Measurements from ENCODE around the gene PCIF1. TPM values are rescaled to one million over a fixed set of nuclear protein-coding genes. Genes with fewer than 3 reads are reported as not detected.

PCIF1 gene
- total RNA-seq, 1 donor from 2014 or later = 6.3 TPM

DNA sequence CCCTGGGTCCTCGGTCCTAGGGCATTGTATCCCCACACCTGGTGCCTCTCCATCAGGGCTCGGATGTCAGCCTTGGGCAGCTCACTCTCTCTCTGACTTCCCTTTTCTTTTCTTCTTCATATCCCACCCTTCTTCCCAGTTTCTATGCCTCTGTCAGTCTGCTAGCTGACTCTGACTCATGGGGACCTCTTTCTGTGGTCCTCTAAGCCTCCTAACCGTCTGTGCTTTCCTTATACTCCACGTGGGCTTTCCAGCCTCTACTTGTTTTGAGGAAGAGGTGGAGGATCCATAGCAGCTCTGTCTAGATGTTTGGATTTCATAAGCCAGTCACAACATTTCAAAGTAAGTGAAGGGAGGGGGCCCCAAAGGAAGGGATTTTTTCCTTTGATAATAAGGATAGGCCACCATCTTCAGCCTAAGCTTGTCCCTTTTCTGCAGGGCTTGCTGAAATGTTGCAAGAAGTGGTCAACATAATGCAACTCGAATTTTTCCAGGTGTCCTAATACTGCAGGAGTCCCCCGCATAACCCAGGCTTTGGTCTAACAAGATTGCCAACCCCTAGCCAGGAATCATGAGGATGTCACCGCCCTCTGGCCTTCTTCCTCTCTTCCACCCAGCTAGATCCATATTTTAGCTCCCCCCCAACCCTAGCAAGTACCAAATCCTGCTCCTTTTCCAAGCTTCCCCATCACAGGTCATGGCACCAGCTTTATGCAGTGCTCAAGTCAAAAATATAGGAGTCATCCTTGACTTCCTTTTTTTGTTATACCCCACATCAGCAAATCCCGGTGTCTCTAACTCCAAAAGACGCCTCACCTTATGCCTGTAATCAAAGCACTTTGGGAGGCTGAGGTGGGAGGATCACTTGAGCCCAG is 13.8 kb upstream of the PCIF1 start:
- Histone ChIP-seq H3K4me3 (ENCODE audit: low read depth, low read length) (no peak overlapping the region), H3K36me3 (ENCODE audit: control insufficient read depth, insufficient read depth, low read length) (no peaks in the 10 kb centered on the region), H3K27me3 (ENCODE audit: control insufficient read depth, insufficient read depth, low read length) (no peaks in the 10 kb centered on the region)
- TF ChIP-seq, protein P1, sequence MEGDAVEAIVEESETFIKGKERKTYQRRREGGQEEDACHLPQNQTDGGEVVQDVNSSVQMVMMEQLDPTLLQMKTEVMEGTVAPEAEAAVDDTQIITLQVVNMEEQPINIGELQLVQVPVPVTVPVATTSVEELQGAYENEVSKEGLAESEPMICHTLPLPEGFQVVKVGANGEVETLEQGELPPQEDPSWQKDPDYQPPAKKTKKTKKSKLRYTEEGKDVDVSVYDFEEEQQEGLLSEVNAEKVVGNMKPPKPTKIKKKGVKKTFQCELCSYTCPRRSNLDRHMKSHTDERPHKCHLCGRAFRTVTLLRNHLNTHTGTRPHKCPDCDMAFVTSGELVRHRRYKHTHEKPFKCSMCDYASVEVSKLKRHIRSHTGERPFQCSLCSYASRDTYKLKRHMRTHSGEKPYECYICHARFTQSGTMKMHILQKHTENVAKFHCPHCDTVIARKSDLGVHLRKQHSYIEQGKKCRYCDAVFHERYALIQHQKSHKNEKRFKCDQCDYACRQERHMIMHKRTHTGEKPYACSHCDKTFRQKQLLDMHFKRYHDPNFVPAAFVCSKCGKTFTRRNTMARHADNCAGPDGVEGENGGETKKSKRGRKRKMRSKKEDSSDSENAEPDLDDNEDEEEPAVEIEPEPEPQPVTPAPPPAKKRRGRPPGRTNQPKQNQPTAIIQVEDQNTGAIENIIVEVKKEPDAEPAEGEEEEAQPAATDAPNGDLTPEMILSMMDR (IDR thresholded peaks at IDR 0.05; ENCODE audit: insufficient read depth, low read length, severe bottlenecking) = no peak
- FAIRE-seq = no peak
- no peak for DNase-seq (ENCODE audit: low read depth)

DNA sequence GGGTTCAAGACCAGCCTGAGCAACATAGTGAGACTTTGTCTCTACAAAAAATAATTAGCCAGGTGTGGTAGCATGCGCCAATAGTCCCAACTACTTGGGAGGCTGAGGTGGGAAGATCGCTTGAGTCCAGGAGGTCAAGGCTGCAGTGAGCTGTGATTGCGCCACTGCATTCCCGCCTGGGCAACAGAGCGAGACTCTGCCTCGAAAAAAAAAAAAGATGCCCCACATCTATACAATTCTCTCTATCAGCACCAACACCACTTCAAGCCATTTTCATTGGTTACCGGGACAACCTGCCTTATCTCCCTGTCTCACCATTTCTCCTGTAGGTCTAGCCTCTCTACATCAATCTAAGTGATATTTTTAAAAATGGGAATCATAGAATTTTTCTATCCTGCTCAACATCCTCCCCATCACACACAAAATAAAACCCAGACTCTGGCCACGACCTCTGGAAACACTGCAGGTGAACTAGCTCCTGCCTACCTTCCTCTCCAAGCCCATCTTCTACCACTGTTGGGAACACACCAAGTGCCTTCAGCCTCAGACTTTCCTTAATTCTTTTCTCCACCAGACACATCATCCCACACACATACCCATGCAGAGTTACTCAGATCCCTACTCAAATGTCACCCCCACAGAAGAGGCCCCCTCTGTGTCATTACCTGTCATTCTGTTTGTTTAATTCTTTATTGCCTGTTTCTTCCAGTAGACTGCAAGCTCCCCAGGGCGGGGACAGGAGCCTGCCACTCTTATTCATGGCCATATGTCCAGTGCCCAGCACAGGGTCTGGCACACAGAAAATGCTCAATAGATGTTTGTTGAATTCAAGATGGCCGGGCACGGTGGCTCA is 12.9 kb upstream of the PCIF1 start:
- no peak overlapping the region for H3K4me3 ChIP-seq (ENCODE audit: low read depth, low read length)
- no peaks in the 10 kb centered on the region for H3K27me3 ChIP-seq (ENCODE audit: control insufficient read depth, insufficient read depth, low read length)
- DNase-seq (ENCODE audit: low read depth) = no peak
- TF ChIP-seq, protein P1 (IDR thresholded peaks at IDR 0.05; ENCODE audit: insufficient read depth, low read length, severe bottlenecking) = no peak
- no peaks in the 10 kb centered on the region for H3K36me3 ChIP-seq (ENCODE audit: control insufficient read depth, insufficient read depth, low read length)
- no peak for FAIRE-seq

DNA sequence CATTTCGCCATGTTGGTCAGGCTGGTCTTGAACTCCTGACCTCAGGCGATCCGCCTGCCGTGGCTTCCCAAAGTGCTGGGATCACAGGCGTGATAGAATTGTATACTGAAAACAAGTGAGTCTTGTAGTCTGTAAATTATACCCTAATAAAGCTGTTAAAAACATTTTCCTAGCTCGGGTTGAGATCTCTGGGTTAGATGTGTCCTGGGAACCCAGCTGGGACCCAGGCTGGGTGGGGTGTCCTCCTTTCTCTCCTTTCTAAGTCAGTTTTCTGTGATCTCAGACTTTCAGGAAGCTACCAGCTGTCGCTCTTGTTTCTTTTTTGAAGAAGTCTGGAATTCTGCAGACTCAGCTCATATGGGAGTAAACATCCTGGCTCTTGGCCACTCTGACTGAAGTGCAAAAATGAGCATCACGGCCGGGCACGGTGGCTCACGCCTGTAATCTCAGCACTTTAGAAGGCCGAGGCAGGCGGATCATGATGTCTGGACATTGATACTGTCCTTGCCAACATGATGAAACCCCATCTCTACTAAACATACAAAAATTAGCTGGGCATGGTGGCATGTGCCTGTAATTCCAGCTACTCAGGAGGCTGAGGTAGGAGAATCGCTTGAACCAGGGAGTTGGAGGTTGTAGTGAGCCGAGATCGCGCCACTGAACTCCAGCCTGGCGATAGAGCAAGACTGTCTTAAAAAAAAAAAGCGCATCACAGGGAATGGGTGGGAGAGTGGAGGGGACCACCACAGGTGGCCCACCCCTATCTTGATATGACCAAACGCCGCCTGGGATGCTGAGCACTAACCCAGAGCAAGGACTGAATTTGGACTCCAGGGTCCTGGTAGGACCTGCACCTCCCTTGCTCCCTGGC is 9.9 kb upstream of the PCIF1 start:
- Histone ChIP-seq H3K27me3 (ENCODE audit: control insufficient read depth, insufficient read depth, low read length) (no peaks in the 10 kb centered on the region), H3K4me3 (ENCODE audit: low read depth, low read length) (no peak overlapping the region), H3K36me3 (ENCODE audit: control insufficient read depth, insufficient read depth, low read length) (no peaks in the 10 kb centered on the region)
- TF ChIP-seq, protein P1 (IDR thresholded peaks at IDR 0.05; ENCODE audit: insufficient read depth, low read length, severe bottlenecking) = no peak
- DNase-seq (ENCODE audit: low read depth) = no peak
- no peak for FAIRE-seq

DNA sequence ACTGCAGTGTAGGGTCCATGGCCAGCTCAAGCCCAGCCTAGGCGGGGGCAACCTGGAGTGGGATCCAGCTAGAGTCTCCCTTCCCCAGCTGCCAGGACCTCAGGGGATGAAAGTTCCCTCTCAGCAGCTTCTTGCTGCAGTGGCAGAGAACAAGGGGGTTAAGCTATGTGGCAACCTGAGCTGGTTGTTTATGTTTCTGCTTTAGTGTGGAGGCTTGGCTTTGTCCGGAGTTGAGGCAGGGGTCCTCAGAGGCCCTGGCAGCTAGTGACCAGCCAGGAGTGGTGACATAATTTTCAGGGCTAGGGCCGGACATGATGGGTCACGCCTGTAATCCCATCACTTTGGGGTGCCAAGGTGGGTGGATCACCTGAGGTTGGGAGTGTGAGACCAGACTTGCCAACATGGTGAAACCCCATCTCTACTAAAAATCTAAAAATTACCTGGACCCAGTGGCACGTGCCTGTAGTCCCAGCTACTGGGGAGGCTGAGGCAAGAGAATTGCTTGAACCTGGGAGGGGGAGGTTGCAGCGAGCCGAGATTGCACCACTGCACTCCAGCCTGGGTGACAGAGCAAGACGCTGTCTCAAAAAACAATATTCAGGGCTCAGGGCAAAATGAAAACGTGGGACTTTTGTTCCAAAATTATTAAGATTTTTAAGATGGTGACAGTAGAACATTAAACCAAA is 8.5 kb upstream of the PCIF1 start:
- FAIRE-seq (no peak), DNase-seq (ENCODE audit: low read depth) (no peak)
- H3K27me3 ChIP-seq (ENCODE audit: control insufficient read depth, insufficient read depth, low read length) = no peaks in the 10 kb centered on the region
- TF ChIP-seq, protein P1 (IDR thresholded peaks at IDR 0.05; ENCODE audit: insufficient read depth, low read length, severe bottlenecking) = no peak
- H3K4me3 ChIP-seq (ENCODE audit: low read depth, low read length) = no peak overlapping the region
- no peaks in the 10 kb centered on the region for H3K36me3 ChIP-seq (ENCODE audit: control insufficient read depth, insufficient read depth, low read length)

DNA sequence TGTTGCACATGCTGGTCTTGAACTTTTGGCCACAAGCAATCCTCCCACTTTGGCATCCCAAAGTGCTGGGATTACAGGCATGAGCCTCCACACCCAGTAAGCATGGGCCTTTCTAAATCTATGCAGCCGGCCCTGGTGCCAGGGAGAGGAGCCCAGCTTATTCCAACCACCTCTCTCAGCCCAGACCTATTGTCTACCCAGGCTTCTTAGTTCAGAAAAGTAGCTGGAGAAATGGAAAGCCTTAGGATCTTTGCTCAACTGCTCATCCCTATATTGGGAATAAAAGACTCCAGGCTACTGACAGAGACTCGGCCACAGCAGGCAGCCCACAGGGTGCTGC is 7.8 kb upstream of the PCIF1 start:
- H3K36me3 ChIP-seq (ENCODE audit: control insufficient read depth, insufficient read depth, low read length) = no peaks in the 10 kb centered on the region
- TF ChIP-seq, protein P1 (IDR thresholded peaks at IDR 0.05; ENCODE audit: insufficient read depth, low read length, severe bottlenecking) = no peak
- DNase-seq (ENCODE audit: low read depth) (no peak), FAIRE-seq (no peak)
- H3K27me3 ChIP-seq (ENCODE audit: control insufficient read depth, insufficient read depth, low read length) = no peaks in the 10 kb centered on the region
- H3K4me3 ChIP-seq (ENCODE audit: low read depth, low read length) = no peak overlapping the region
